ENCODE results near the gene LRRC8A. TPM values are rescaled to one million over a fixed set of nuclear protein-coding genes. Genes with fewer than 3 reads are reported as not detected.

The LRRC8A gene
- total and polyA plus RNA-seq, 2 donors from 2014 or later = 18.5 to 37.4 TPM

GRCh38 chr9:128908372-128908771 is 26.4 kb downstream of the LRRC8A start:
- no peak overlapping the region for H3K4me3 ChIP-seq (ENCODE audit: low read length in 3 of 3)
- no peak overlapping the region for H3K9ac ChIP-seq (ENCODE audit: low read length in 3 of 3)
- no peak for TF ChIP-seq CTCF (IDR thresholded peaks at IDR 0.05; ENCODE audit: borderline replicate concordance, extremely low read depth, insufficient read depth)
- intact Hi-C loops (cut with DNase I) = no loop called here
- DNase-seq (peak in 1 of 5 donors; percentile 67), FAIRE-seq (no peak)
- H3K9me3 ChIP-seq (ENCODE audit: control insufficient read depth in 2 of 3, insufficient read depth in 1 of 3, low read length in 3 of 3) = no peaks in the 10 kb centered on the region
- no peak overlapping the region for H3K27ac ChIP-seq (ENCODE audit: low read depth in 2 of 2, low read length in 2 of 2)
- H3K36me3 ChIP-seq (ENCODE audit: control insufficient read depth in 2 of 3, insufficient read depth in 3 of 3, low read length in 3 of 3) = peaks cover 3 to 31% (median 23%) of the 10 kb centered on the region in 3 donors
- H3K4me1 ChIP-seq (ENCODE audit: control insufficient read depth in 2 of 3, insufficient read depth in 2 of 3, low read depth in 1 of 3, low read length in 3 of 3) = peaks cover 0 to 17% (median 0%) of the 10 kb centered on the region in 3 donors
- H3K27me3 ChIP-seq (ENCODE audit: control insufficient read depth, insufficient read depth, low read length) = no peaks in the 10 kb centered on the region

GRCh38 chr9:128909859-128910258 is 27.9 kb downstream of the LRRC8A start:
- Histone ChIP-seq H3K27ac (ENCODE audit: low read depth in 2 of 2, low read length in 2 of 2) (no peak overlapping the region), H3K27me3 (ENCODE audit: control insufficient read depth, insufficient read depth, low read length) (no peaks in the 10 kb centered on the region), H3K4me3 (ENCODE audit: low read length in 3 of 3) (no peak overlapping the region), H3K36me3 (ENCODE audit: control insufficient read depth in 2 of 3, insufficient read depth in 3 of 3, low read length in 3 of 3) (peaks cover 3 to 31% (median 23%) of the 10 kb centered on the region in 3 donors), H3K9me3 (ENCODE audit: control insufficient read depth in 2 of 3, insufficient read depth in 1 of 3, low read length in 3 of 3) (no peaks in the 10 kb centered on the region), H3K9ac (ENCODE audit: low read length in 3 of 3) (no peak overlapping the region), H3K4me1 (ENCODE audit: control insufficient read depth in 2 of 3, insufficient read depth in 2 of 3, low read depth in 1 of 3, low read length in 3 of 3) (peaks cover 0 to 23% (median 0%) of the 10 kb centered on the region in 3 donors)
- DNase-seq (no peak), FAIRE-seq (no peak)
- intact Hi-C loops (cut with DNase I) = no loop called here
- TF ChIP-seq CTCF (IDR thresholded peaks at IDR 0.05; ENCODE audit: borderline replicate concordance, extremely low read depth, insufficient read depth) = no peak

- Histone ChIP-seq H3K27me3 (ENCODE audit: control insufficient read depth, insufficient read depth, low read length) (no peaks in the 10 kb centered on the region), H3K4me3 (ENCODE audit: low read length in 3 of 3) (no peak overlapping the region), H3K36me3 (ENCODE audit: control insufficient read depth in 2 of 3, insufficient read depth in 3 of 3, low read length in 3 of 3) (peaks cover 3 to 31% (median 23%) of the 10 kb centered on the region in 3 donors), H3K9ac (ENCODE audit: low read length in 3 of 3) (no peak overlapping the region), H3K27ac (ENCODE audit: low read depth in 2 of 2, low read length in 2 of 2) (no peak overlapping the region), H3K9me3 (ENCODE audit: control insufficient read depth in 2 of 3, insufficient read depth in 1 of 3, low read length in 3 of 3) (no peaks in the 10 kb centered on the region), H3K4me1 (ENCODE audit: control insufficient read depth in 2 of 3, insufficient read depth in 2 of 3, low read depth in 1 of 3, low read length in 3 of 3) (peaks cover 0 to 27% (median 0%) of the 10 kb centered on the region in 3 donors)
- DNase-seq (no peak), FAIRE-seq (no peak)
- intact Hi-C loops (cut with DNase I) = no loop called here
- TF ChIP-seq CTCF (IDR thresholded peaks at IDR 0.05; ENCODE audit: borderline replicate concordance, extremely low read depth, insufficient read depth) = no peak
Measured at GRCh38 chr9:128910906-128911305, 29.0 kb downstream of the LRRC8A start.

GRCh38 chr9:128911529-128912035 is 29.6 kb downstream of the LRRC8A start:
- intact Hi-C loops (cut with DNase I) = no loop called here
- TF ChIP-seq CTCF (IDR thresholded peaks at IDR 0.05; ENCODE audit: borderline replicate concordance, extremely low read depth, insufficient read depth) = no peak
- Histone ChIP-seq H3K27ac (ENCODE audit: low read depth in 2 of 2, low read length in 2 of 2) (peak overlapping the region; percentile 18 to 61), H3K4me1 (ENCODE audit: control insufficient read depth in 2 of 3, insufficient read depth in 2 of 3, low read depth in 1 of 3, low read length in 3 of 3) (peaks cover 0 to 33% (median 6%) of the 10 kb centered on the region in 3 donors), H3K27me3 (ENCODE audit: control insufficient read depth, insufficient read depth, low read length) (no peaks in the 10 kb centered on the region), H3K36me3 (ENCODE audit: control insufficient read depth in 2 of 3, insufficient read depth in 3 of 3, low read length in 3 of 3) (peaks cover 3 to 35% (median 23%) of the 10 kb centered on the region in 3 donors), H3K9me3 (ENCODE audit: control insufficient read depth in 2 of 3, insufficient read depth in 1 of 3, low read length in 3 of 3) (no peaks in the 10 kb centered on the region), H3K4me3 (ENCODE audit: low read length in 3 of 3) (no peak overlapping the region), H3K9ac (ENCODE audit: low read length in 3 of 3) (no peak overlapping the region)
- DNase-seq = peak in 2 of 5 donors; percentile 52 to 88
- FAIRE-seq = no peak

Measured in kidney (tissue), 14 donors.